Epithelial cell of esophagus (primary cell): Measurements from ENCODE around the gene KIAA0825.
A peak's percentile ranks its signal among the peaks of the same experiment; 100 is the strongest.

Source experiments
- DNase-seq: peaks from one replicate; pipeline ENCODE4 v3.0.0; 2010; ENCODE audit warnings: low read depth
- H3K4me3 ChIP-seq: 2 replicates; pipeline ENCODE4 v1.5.1; 2011; ENCODE audit warnings: mild to moderate bottlenecking, low read length, control low read depth
- CTCF ChIP-seq: IDR thresholded peaks from 2 replicates; pipeline ENCODE4 v1.5.1; 2011; ENCODE audit warnings: low read depth, mild to moderate bottlenecking, low read length, control low read depth, inconsistent platforms; ENCODE audit not compliant: insufficient read depth; ENCODE audit errors: missing control alignments

Gene KIAA0825, protein sequence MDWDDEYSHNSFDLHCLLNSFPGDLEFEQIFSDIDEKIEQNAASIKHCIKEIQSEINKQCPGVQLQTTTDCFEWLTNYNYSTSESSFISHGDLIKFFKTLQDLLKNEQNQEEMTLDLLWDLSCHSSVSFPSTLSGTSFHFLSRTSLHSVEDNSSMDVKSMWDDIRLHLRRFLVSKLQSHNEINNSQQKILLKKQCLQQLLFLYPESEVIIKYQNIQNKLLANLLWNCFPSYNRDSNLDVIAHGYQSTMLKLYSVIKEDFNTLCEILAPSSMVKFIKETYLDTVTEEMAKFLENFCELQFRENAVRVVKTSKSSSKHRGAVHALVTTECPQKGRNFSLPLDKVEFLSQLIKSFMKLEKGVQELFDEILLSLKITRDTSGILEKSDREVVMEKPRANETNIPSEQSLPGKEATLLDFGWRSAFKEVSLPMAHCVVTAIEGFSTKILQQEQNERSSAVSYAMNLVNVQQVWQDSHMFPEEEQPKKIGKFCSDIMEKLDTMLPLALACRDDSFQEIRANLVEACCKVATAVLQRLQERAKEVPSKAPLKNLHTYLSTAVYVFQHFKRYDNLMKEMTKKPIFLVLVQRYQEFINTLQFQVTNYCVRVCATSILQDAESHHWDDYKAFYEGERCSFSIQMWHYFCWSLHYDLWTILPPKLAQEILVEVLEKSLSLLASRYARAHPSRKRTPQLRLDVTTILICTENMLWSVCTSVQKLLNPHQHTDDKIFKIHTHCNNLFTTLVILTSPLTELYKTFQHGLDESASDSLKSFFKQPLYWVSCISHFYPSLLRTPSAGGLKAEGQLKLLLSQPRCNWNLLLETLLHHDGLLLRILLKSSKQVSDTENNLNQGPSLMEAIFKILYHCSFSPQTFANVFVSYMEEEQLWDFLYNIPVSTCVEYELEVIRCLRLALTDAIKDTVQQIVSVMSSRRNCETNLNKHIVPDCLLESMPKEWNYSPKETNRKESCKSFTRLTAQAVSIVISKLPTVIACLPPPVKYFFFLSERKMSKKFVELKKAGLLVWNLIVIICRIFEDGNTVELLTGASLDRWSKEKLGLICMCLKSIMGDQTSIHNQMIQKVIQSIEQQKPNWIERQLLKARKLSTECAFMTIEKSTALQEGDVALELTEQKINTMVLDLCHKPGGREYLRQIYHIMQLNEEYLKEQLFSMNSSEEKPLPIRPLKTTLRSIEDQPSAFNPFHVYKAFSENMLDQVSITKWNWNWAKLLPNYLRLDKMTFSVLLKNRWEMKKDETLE (N-terminal part only)

DNA sequence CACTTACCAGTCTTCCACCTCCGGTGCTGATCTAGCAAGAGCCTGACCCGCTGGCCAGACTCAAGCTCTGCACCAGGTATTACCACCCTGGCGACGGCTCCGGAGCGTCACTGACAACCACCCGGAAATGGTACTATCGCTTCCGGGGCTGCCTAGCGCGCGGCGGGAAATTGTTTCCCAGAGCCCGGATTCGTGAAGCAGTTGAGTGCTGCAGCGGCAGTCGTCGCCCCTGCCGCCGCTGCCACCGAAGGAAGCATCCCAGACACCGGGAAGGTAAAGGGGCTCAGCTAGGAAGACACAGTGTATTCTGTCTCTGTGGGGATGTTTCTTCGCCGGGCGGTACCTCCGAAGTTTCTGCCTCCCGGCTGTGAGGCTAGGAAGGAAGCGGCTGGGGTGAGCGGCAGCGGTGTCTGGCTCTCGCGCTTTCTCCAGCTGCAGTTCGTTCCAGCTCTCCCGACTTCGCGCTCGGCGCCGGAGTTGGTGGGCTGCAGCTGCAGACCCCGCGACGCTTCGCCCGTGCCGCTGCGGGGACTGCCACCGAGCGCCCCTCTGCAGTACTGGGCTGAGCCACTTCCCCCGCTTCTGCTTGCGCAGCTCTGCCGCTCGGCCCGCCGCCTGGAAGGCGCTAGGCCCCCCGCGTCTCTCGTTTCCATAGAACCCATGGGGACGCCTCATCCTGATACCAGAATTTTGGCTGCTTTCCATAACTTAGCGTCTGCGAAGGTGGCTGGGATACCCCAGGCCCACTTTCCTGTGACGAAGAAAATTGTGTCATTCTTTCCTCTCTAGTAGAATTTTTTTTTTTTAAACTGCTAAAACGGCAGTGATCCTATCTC, at the start of gene KIAA0825, which contains the start of gene SLF1:
Gene KIAA0825, minus strand, starts transcription at position 112 of the 836 bp plus-strand sequence. CDS start 81,478 bp downstream, outside the sequence.
Gene SLF1, plus strand, starts transcription at position 177 of the 836 bp plus-strand sequence. CDS start 10,142 bp downstream, outside the sequence.
- peak within 1 kb of the TSS; percentile 85 for H3K4me3 ChIP-seq
- peak; percentile 94 for DNase-seq
- TF ChIP-seq CTCF: no peak

DNA sequence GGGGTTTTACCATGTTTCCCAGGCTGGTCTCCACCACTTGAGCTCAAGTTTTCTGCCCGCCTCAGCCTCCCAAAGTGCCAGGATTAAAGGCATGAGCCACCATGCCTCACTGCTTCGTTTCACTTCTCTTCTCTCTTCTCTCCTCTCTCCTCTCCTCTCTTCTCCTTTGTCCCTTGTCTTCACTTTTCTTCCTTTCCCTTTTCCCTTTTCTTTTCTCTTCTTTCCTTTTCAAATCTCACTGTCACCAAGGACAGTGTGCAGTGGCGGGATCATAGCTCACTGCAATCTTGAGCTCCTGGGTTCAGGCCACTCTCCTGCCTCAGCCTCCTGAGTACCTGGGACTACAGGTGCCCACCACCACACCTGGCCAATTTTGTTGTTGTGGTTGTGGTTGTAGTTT, 49.5 kb upstream of the KIAA0825 start:
- TF ChIP-seq CTCF: no peak
- H3K4me3 ChIP-seq: no peak overlapping the region
- DNase-seq: no peak

DNA sequence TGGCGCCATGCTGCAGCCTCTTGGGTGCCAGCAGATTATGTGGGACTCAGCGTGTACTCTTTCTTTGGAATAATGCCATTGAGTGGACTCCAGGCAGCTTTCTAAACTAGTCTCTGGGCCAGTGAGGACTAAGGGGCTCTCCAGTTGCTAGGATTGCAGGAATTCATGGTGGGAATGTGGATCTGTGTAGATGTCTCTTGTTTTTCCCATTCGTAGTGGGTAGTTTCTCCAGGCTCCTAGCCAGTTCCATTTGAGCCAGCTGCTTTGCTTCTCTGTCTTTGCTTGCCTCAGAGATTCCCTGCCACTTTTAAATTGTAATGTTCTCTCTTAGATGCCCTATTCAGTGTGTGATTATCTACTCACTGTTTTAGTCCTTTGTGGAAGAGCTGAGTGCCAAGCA, 42.7 kb upstream of the KIAA0825 start:
- no peak for TF ChIP-seq CTCF

DNA sequence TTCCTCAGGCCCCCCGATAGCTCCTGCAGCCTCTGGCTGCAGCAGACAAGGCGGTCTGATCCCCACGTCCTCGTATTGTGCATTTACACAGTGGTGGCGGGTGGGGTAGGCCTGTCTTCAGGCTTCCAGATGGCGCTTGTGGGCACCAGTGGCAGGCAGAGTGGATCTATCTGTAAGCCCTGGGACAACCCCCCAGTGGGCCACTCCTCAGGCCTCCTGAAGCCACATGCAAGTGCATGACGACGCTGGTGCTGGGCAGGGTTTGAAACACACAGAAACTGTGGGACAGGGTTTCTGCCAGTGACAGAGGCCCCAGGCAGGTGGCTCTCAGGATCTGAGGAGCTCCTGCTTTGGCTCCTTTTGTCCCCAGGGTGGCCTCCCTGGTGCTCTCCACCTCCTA, 42.1 kb upstream of the KIAA0825 start:
- DNase-seq: no peak
- no peak for TF ChIP-seq CTCF
- H3K4me3 ChIP-seq: no peak overlapping the region

More for the DNA sequence above, 42.7 kb upstream of the KIAA0825 start:
- DNase-seq: no peak
- no peak overlapping the region for H3K4me3 ChIP-seq

GRCh38 chr5:94658272-94658671, 39.9 kb upstream of the KIAA0825 start:
- no peak for TF ChIP-seq CTCF
- no peak for DNase-seq
- no peak overlapping the region for H3K4me3 ChIP-seq

GRCh38 chr5:94649874-94650273, 31.5 kb upstream of the KIAA0825 start:
- H3K4me3 ChIP-seq: no peak overlapping the region
- TF ChIP-seq CTCF: no peak
- no peak for DNase-seq
